OCI-LY7 (cell line): ENCODE measurements around the gene CRTAC1.

ENCODE experiments used
- EZH2phosphoT487 ChIP-seq: fragments of 200-600 bp; sonication (generic); IDR thresholded peaks from 2 replicates; pipeline ENCODE4 v1.6.1; 2018; ENCODE audit warnings: low read depth, borderline replicate concordance, mild to moderate bottlenecking, mixed run types, antibody characterized with exemption, low read length, moderate library complexity, mixed read lengths
- TF ChIP-seq, protein P1 (sequence below): fragments of 200-600 bp; sonication (generic); conservative IDR thresholded peaks from 2 replicates; pipeline ENCODE4 v1.5.1; 2014; ENCODE audit warnings: mild to moderate bottlenecking, antibody characterized with exemption, low read length, moderate library complexity, mixed read lengths

DNA sequence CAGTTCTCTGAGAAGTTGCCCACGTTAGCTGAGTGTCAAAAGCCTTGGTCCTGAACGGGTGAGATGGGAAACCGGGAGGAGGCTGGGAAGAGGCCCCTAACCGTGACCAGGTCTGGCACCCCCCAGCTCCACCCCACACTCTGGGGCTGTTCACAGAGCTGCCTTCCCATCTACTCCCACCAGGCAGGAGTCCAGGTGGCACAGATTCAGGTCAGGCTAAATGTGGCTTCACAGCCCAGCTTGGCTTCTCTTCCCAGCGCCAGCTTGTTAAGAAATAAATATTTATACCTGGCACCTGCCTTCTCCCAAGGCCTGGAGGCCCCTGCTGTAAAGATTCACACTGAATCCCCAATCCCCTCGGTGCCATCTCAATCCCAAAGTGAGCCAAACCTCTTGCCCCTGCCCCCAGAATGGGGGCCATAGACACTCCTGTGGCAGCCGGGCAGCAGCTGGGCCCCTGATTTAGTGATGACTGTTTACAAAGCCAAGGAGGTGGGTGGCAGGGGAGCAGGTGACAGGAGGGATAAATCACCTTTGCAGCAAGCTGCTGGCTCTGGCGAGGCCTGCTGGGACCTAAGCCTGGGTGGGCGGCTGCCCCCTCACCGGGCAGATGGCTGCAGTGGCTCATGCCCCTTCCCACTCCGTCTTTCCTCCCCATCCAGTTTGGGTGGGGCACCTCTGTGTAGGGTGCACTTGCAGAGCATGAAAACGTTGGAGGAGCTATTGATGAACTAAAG, 108.2 kb downstream of the CRTAC1 start:
- TF ChIP-seq EZH2phosphoT487 = no peak
- TF ChIP-seq, protein P1, sequence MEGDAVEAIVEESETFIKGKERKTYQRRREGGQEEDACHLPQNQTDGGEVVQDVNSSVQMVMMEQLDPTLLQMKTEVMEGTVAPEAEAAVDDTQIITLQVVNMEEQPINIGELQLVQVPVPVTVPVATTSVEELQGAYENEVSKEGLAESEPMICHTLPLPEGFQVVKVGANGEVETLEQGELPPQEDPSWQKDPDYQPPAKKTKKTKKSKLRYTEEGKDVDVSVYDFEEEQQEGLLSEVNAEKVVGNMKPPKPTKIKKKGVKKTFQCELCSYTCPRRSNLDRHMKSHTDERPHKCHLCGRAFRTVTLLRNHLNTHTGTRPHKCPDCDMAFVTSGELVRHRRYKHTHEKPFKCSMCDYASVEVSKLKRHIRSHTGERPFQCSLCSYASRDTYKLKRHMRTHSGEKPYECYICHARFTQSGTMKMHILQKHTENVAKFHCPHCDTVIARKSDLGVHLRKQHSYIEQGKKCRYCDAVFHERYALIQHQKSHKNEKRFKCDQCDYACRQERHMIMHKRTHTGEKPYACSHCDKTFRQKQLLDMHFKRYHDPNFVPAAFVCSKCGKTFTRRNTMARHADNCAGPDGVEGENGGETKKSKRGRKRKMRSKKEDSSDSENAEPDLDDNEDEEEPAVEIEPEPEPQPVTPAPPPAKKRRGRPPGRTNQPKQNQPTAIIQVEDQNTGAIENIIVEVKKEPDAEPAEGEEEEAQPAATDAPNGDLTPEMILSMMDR = no peak
